Gastroesophageal sphincter (tissue), 4 donors: ENCODE results near the gene PUDP. TPM values are rescaled to one million over a fixed set of nuclear protein-coding genes. Genes with fewer than 3 reads are reported as not detected.
"Not testable (repeated sequence)": the region's sequence is repeated elsewhere in the genome, so short reads cannot be mapped to it uniquely, and the experiment has no call there.

Experiments
- ATAC-seq: fragments of 150-250 bp; one replicate; pipeline ENCODE4 v1.9.1; 2016; ENCODE audit warnings: mild to moderate bottlenecking, moderate library complexity
- H3K27ac ChIP-seq, 4 donors: fragments of 200-600 bp; sonication (generic) in 3 of 4; 1 replicate in 3 of 4; 2 replicates in 1 of 4; pipeline ENCODE4 v1.5.1; 2016 to 2019
- H3K27me3 ChIP-seq: fragments of 200-600 bp; sonication (generic); one replicate; pipeline ENCODE4 v1.5.1; 2019
- H3K36me3 ChIP-seq, 2 donors: fragments of 200-600 bp; sonication (generic); one replicate each; pipeline ENCODE4 v1.5.1; 2019; ENCODE audit warnings: control low read depth in 1 of 2
- H3K4me1 ChIP-seq, 3 donors: fragments of 200-600 bp; sonication (generic); 1 replicate in 2 of 3; 2 replicates in 1 of 3; pipeline ENCODE4 v1.5.1; 2016 to 2019; ENCODE audit warnings: control low read depth in 2 of 3
- H3K4me3 ChIP-seq, 2 donors: fragments of 200-600 bp; sonication (generic); one replicate each; pipeline ENCODE4 v1.5.1; 2019; ENCODE audit warnings: mild to moderate bottlenecking in 1 of 2, moderate library complexity in 1 of 2
- H3K9me3 ChIP-seq, 3 donors: fragments of 200-600 bp; sonication (generic); one replicate each; pipeline ENCODE4 v1.5.1; 2017 to 2019; ENCODE audit warnings: control low read depth in 2 of 3
- EP300 ChIP-seq: sonication (generic); formaldehyde crosslinking; IDR thresholded peaks from one replicate; pipeline ENCODE4 v1.6.1; 2017; ENCODE audit warnings: antibody characterized with exemption, mild to moderate bottlenecking
- POLR2A ChIP-seq, 2 donors: fragments of 450-650 bp; IDR thresholded peaks; one replicate each; pipeline ENCODE4 v1.6.1; 2017; ENCODE audit warnings: antibody characterized with exemption in 2 of 2, mild to moderate bottlenecking in 2 of 2, moderate library complexity in 1 of 2
- POLR2AphosphoS5 ChIP-seq: sonication (generic); formaldehyde crosslinking; IDR thresholded peaks from one replicate; pipeline ENCODE4 v1.6.1; 2017; ENCODE audit warnings: antibody characterized with exemption
- WGBS, 2 donors: methylation state at CpG; one replicate each; pipeline ENCODE4 v1.1.5; 2018; ENCODE audit warnings: low coverage in 1 of 2; 5-methylcytosine and 5-hydroxymethylcytosine counted together
- total RNA-seq, 4 donors: library from RNA; depleted of rRNA; stranded (reverse); fragments of >200 nt; gene quantifications; one replicate each; pipeline ENCODE4 v1.1.0, GENCODE V29; 2016
- TF ChIP-seq, protein P1 (sequence below), 4 experiments: fragments of 200-600 bp in 2 of 4; fragments of 450-650 bp in 2 of 4; sonication (generic) in 1 of 4; IDR thresholded peaks; one replicate each; pipeline ENCODE4 v1.5.1; 2017 to 2019; ENCODE audit warnings: antibody characterized with exemption in 4 of 4, mild to moderate bottlenecking in 2 of 4, moderate library complexity in 2 of 4

Gene PUDP
- total RNA-seq, 4 donors from 2014 or later = 4.8 to 10.5 (median 8.1) TPM

GRCh38 chrX:7106649-7107048 lies 41.3 kb downstream of the PUDP start:
- H3K27ac ChIP-seq = no peak overlapping the region
- no peaks in the 10 kb centered on the region for H3K27me3 ChIP-seq
- H3K4me1 ChIP-seq = peaks cover 0 to 15% (median 0%) of the 10 kb centered on the region in 3 donors
- no peak overlapping the region for H3K4me3 ChIP-seq
- H3K36me3 ChIP-seq = peaks cover 0 to 5% of the 10 kb centered on the region in 2 donors
- no peak for ATAC-seq
- TF ChIP-seq EP300 = no peak
- no peaks in the 10 kb centered on the region for H3K9me3 ChIP-seq
- WGBS, 2 donors = 80% methylated on average over 1 of the region's 2 CpGs; no CpG with 5 or more reads in 1 of the 2 donors

DNA sequence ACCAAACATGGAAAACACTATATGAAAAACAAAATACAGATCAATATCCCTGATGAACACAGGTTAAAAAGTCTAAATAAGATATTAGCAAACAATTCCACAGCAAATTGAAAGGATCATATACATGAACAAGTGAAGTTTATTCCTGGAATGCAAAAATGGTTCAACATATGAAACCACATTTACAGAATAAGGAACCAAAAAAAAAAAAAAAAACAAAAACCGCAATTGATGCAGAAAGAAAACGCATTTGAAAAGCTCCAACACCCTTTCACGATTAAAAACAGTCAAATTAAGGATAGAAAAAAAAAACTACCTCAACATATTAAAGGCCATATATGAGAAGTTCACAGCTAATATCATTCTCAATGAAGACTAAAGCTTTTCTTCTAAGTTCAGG lies 45.8 kb downstream of the PUDP start:
- Histone ChIP-seq H3K27me3 (no peaks in the 10 kb centered on the region), H3K9me3 (no peaks in the 10 kb centered on the region), H3K4me3 (no peak overlapping the region), H3K27ac (no peak overlapping the region), H3K36me3 (peaks cover 0 to 5% of the 10 kb centered on the region in 2 donors), H3K4me1 (no peaks in the 10 kb centered on the region)
- 86 to 94% methylated on average over 1 to 2 of the region's 3 CpGs for WGBS, 2 donors
- no peak for ATAC-seq
- no peak for TF ChIP-seq EP300
- TF ChIP-seq POLR2A (IDR thresholded peaks at IDR 0.05) = no peak
- TF ChIP-seq, protein P1, sequence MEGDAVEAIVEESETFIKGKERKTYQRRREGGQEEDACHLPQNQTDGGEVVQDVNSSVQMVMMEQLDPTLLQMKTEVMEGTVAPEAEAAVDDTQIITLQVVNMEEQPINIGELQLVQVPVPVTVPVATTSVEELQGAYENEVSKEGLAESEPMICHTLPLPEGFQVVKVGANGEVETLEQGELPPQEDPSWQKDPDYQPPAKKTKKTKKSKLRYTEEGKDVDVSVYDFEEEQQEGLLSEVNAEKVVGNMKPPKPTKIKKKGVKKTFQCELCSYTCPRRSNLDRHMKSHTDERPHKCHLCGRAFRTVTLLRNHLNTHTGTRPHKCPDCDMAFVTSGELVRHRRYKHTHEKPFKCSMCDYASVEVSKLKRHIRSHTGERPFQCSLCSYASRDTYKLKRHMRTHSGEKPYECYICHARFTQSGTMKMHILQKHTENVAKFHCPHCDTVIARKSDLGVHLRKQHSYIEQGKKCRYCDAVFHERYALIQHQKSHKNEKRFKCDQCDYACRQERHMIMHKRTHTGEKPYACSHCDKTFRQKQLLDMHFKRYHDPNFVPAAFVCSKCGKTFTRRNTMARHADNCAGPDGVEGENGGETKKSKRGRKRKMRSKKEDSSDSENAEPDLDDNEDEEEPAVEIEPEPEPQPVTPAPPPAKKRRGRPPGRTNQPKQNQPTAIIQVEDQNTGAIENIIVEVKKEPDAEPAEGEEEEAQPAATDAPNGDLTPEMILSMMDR (IDR thresholded peaks at IDR 0.05) = no peak
- TF ChIP-seq POLR2AphosphoS5 = no peak

- Histone ChIP-seq H3K4me3 (no peak overlapping the region), H3K27ac (no peak overlapping the region), H3K36me3 (peaks cover 0 to 5% of the 10 kb centered on the region in 2 donors), H3K27me3 (no peaks in the 10 kb centered on the region), H3K9me3 (no peaks in the 10 kb centered on the region), H3K4me1 (no peaks in the 10 kb centered on the region)
- no peak for TF ChIP-seq POLR2A (IDR thresholded peaks at IDR 0.05)
- TF ChIP-seq POLR2AphosphoS5 = no peak
- TF ChIP-seq, protein P1 (IDR thresholded peaks at IDR 0.05) = no peak
- no peak for TF ChIP-seq EP300
- WGBS, 2 donors = 90% methylated on average over 4 of the region's 7 CpGs; no CpG with 5 or more reads in 1 of the 2 donors
- no peak for ATAC-seq
Measured at GRCh38 chrX:7100022-7100421, 47.9 kb downstream of the PUDP start.

GRCh38 chrX:7095657-7096056 lies 52.3 kb downstream of the PUDP start:
- not testable (repeated sequence) for ATAC-seq, H3K27me3 ChIP-seq, H3K4me3 ChIP-seq, H3K27ac ChIP-seq, H3K4me1 ChIP-seq, H3K36me3 ChIP-seq, H3K9me3 ChIP-seq
- WGBS, 2 donors = no CpG with 5 or more reads among the region's 2 CpGs

GRCh38 chrX:7093305-7093704 lies 54.6 kb downstream of the PUDP start:
- H3K36me3 ChIP-seq = no peaks in the 10 kb centered on the region
- no peak overlapping the region for H3K27ac ChIP-seq
- H3K4me3 ChIP-seq = no peak overlapping the region
- H3K4me1 ChIP-seq = no peaks in the 10 kb centered on the region
- H3K27me3 ChIP-seq = no peaks in the 10 kb centered on the region
- no peak for ATAC-seq
- WGBS, 2 donors = no CpG with 5 or more reads among the region's 6 CpGs
- no peaks in the 10 kb centered on the region for H3K9me3 ChIP-seq
- TF ChIP-seq EP300 (no peak), POLR2AphosphoS5 (no peak), POLR2A (IDR thresholded peaks at IDR 0.05) (no peak)
- TF ChIP-seq, protein P1 (IDR thresholded peaks at IDR 0.05) = no peak

GRCh38 chrX:7092543-7092942 lies 55.4 kb downstream of the PUDP start:
- TF ChIP-seq EP300 (no peak), POLR2A (IDR thresholded peaks at IDR 0.05) (no peak), POLR2AphosphoS5 (no peak)
- TF ChIP-seq, protein P1 (IDR thresholded peaks at IDR 0.05) = no peak
- no peaks in the 10 kb centered on the region for H3K9me3 ChIP-seq
- no peaks in the 10 kb centered on the region for H3K36me3 ChIP-seq
- H3K4me1 ChIP-seq = no peaks in the 10 kb centered on the region
- WGBS, 2 donors = 90 to 100% methylated on average over 2 to 4 of the region's 4 CpGs
- no peak overlapping the region for H3K27ac ChIP-seq
- ATAC-seq = no peak
- no peak overlapping the region for H3K4me3 ChIP-seq
- H3K27me3 ChIP-seq = no peaks in the 10 kb centered on the region
